GM21447 (cell line): ENCODE measurements around the gene C22orf39.

Experiments used
- ATAC-seq: cut with Tn5 transposase; IDR thresholded peaks from one replicate; pipeline ENCODE4 v1.9.1; 2021; ENCODE audit not compliant: unreplicated experiment

C22orf39 gene

GRCh38 chr22:19447330-19448075 is at the start of gene C22orf39:
Gene C22orf39 (minus strand): TSS chr22:19447711. CDS start chr22:19447688, 23 bp downstream.
- ATAC-seq: peak; percentile 76

GRCh38 chr22:19497245-19497644 is 49.7 kb upstream of the C22orf39 start:
- no peak for ATAC-seq

- ATAC-seq: no peak
These were observed 48.8 kb upstream of the C22orf39 start for GRCh38 chr22:19496324-19496630.

- ATAC-seq: no peak
These were observed 48.2 kb upstream of the C22orf39 start for GRCh38 chr22:19495562-19496323.

- no peak for ATAC-seq
These were observed 47.2 kb upstream of the C22orf39 start for GRCh38 chr22:19494676-19495173.

GRCh38 chr22:19494001-19494560 is 46.6 kb upstream of the C22orf39 start:
- ATAC-seq: no peak

GRCh38 chr22:19492504-19493174 is 45.1 kb upstream of the C22orf39 start:
- no peak for ATAC-seq

GRCh38 chr22:19490628-19491230 is 43.2 kb upstream of the C22orf39 start:
- no peak for ATAC-seq

GRCh38 chr22:19488884-19489843 is 41.7 kb upstream of the C22orf39 start:
- ATAC-seq: no peak

GRCh38 chr22:19488285-19488684 is 40.8 kb upstream of the C22orf39 start:
- no peak for ATAC-seq

GRCh38 chr22:19483481-19484244 is 36.2 kb upstream of the C22orf39 start:
- ATAC-seq: no peak

GRCh38 chr22:19482297-19482696 is 34.8 kb upstream of the C22orf39 start:
- no peak for ATAC-seq

- no peak for ATAC-seq
These were observed 33.3 kb upstream of the C22orf39 start for GRCh38 chr22:19480789-19481188.

- ATAC-seq: peak; percentile 6
These were observed 32.7 kb upstream of the C22orf39 start for GRCh38 chr22:19480173-19480568.

- ATAC-seq: peak; percentile 84
These were observed 32.1 kb upstream of the C22orf39 start, which contains the start of gene CDC45 for GRCh38 chr22:19479355-19480172. Gene CDC45 (plus strand): TSS chr22:19479920. CDS start chr22:19479969, 49 bp downstream.

- peak; percentile 50 for ATAC-seq
These were observed 31.4 kb upstream of the C22orf39 start, which contains the start of gene UFD1 for GRCh38 chr22:19478901-19479354. Gene UFD1 (minus strand): TSS chr22:19479193. CDS start chr22:19479085, 108 bp downstream.

- ATAC-seq: no peak
These were observed 30.8 kb upstream of the C22orf39 start for GRCh38 chr22:19478045-19478900.
